B cell (primary cell): ENCODE measurements around the gene SCRN2.

ENCODE experiments used
- CTCF ChIP-seq: fragments of 200-600 bp; IDR thresholded peaks from one replicate; pipeline ENCODE4 v1.8.0; 2022; ENCODE audit warnings: antibody characterized with exemption, mild to moderate bottlenecking
- EZH2 ChIP-seq: IDR thresholded peaks from 2 replicates; pipeline ENCODE4 v1.6.1; 2012; ENCODE audit warnings: borderline replicate concordance, low read depth, mild to moderate bottlenecking, moderate library complexity, low read length; ENCODE audit not compliant: insufficient read depth, poor library complexity, severe bottlenecking

GRCh38 chr17:47811709-47812108 is 29.4 kb downstream of the SCRN2 start:
- TF ChIP-seq CTCF = no peak
- TF ChIP-seq EZH2 = no peak
